GM21825 (cell line): ENCODE measurements around the gene HYAL1.
"Not testable (repeated sequence)": the region's sequence is repeated elsewhere in the genome, so short reads cannot be mapped to it uniquely, and the experiment has no call there.

Experiments used
- ATAC-seq: cut with Tn5 transposase; IDR thresholded peaks from one replicate; pipeline ENCODE4 v1.9.1; 2021; ENCODE audit warnings: mild to moderate bottlenecking, moderate library complexity; ENCODE audit not compliant: unreplicated experiment

HYAL1 gene

GRCh38 chr3:50274371-50275104 lies 28.8 kb downstream of the HYAL1 start:
- no peak for ATAC-seq

DNA sequence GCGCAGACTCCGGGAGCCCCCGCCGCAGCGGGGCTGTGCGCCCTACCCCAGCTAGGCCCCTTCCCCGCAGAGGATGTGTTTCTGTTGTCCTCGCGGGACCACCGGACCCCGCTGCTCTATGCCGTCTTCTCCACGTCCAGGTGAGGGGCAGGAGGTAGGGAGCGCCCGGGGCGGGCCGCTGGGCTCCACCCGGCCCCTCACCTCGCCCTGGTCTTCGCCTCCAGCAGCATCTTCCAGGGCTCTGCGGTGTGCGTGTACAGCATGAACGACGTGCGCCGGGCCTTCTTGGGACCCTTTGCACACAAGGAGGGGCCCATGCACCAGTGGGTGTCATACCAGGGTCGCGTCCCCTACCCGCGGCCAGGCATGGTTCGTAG lies 29.7 kb downstream of the HYAL1 start:
- no peak for ATAC-seq

DNA sequence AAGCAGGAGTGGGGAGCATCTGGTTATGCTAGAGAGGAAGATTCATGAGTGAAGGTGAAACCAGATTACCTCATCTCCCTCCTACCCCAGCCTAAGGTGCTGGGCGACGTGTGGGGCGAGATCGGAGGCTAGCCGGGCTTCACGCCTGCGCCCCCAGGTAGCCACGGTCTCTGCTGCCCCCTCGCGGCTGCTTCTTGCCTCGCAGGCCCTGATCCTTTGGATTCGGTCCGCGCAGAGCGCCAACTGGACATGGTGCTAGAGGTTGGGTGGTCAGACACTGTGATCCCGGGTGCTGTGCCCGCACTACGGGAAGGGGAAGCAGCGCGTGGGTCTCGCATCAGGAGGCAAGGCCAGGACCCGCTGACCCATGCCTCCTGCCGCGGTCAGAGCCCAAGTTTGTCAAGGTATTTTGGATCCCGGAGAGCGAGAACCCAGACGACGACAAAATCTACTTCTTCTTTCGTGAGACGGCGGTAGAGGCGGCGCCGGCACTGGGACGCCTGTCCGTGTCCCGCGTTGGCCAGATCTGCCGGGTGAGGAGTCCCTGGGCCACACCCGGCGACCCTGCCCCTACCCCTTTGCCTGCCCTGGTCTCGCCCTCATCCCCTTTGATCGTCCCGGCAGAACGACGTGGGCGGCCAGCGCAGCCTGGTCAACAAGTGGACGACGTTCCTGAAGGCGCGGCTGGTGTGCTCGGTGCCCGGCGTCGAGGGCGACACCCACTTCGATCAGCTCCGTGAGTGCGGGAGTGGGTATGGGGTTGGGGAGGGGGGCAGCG lies 30.3 kb downstream of the HYAL1 start:
- peak; percentile 73 for ATAC-seq

DNA sequence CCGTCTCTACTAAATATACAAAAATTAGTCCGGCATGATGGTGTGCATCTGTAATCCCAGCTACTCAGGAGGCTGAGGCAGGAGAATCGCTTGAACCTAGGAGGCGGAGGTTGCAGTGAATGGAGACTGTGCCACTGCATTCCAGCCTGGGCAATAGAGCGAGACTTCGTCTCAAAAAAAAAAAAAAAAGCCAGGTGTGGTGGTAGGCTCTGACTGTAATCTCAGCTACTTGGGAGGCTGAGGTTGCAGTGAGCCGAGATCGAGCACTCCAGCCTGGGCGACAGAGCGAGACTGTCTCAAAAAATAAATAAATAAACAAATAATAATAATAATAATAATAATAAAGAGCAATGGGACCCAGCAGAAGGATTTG lies 30.9 kb downstream of the HYAL1 start:
- ATAC-seq, result not testable (repeated sequence)

DNA sequence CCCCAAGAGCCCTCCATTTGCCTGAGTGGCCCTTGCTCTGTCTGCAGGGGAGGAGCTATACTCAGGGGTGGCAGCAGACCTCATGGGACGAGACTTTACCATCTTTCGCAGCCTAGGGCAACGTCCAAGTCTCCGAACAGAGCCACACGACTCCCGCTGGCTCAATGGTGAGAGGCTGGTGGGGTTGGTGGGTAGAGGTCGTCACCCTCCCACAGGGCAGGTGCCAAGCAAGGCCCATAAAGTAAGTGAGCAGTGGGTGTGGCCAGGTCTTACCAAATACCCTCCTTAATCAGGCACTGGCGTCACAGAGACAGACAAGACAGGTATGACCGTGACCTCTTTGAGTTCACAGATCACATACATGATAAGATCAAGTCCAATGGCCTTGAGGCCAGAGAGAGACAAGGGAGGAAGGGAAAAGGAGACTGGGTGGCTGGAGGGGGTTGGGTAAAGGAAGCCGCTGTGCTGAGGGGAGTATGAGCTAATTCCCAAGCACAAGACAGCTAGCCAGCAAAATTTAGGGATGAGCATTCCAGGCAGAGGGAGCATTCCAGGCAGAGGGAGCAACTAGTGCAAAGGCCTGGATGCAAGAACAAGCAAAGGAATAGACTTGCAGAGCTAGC lies 31.9 kb downstream of the HYAL1 start:
- no peak for ATAC-seq

DNA sequence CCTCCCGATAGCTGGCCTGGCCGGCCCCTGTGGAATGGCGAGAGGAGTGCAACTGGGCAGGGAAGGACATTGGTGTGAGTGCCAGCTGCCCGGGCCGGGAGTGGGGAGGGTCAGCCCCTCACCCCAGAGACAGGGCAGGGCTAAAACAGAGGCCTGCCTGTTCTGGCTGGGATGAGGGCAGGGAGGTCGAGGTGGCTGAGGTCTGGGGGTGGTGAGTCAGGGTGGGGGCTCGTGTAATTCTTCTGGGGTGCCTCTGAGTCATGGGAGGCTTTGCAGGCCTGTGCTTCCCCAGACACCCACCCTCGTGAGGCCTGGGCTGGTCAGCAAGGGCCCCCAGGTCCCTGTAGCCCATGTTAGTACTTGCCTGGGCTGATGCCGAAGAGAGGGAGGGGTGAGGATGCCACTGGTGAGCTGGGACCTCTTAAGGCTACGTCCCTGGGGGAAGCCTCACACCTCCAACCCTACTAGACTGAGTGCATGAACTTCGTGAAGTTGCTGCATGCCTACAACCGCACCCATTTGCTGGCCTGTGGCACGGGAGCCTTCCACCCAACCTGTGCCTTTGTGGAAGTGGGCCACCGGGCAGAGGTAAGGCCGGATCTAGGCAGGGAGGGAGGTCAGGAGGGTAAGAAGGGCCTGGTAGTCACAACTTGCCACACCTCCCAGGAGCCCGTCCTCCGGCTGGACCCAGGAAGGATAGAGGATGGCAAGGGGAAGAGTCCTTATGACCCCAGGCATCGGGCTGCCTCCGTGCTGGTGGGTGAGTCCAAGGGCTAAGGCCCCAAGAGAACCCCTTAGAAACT lies 32.8 kb downstream of the HYAL1 start:
- no peak for ATAC-seq

- no peak for ATAC-seq
These were observed 33.4 kb downstream of the HYAL1 start for GRCh38 chr3:50269977-50270413.

DNA sequence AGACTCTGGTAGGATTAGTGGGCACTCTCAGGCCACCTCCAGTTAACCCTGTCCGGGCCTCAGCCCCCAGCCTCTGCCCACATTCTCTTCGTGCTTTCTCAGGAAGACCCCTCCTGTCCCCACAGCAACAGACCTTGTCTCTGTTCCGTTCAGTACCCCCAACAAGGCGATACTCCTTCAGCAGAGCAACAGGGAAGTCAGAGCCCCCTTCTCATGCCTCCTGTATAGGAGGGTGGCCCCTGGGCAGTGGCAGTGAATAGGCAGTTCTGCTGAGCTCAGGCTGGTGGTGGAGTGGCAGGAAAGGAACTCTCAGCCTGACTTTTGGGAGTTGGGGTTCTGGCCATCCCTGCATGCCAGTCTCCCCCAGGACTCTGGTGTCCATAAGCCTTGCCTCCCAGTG lies 33.9 kb downstream of the HYAL1 start:
- ATAC-seq, result no peak

DNA sequence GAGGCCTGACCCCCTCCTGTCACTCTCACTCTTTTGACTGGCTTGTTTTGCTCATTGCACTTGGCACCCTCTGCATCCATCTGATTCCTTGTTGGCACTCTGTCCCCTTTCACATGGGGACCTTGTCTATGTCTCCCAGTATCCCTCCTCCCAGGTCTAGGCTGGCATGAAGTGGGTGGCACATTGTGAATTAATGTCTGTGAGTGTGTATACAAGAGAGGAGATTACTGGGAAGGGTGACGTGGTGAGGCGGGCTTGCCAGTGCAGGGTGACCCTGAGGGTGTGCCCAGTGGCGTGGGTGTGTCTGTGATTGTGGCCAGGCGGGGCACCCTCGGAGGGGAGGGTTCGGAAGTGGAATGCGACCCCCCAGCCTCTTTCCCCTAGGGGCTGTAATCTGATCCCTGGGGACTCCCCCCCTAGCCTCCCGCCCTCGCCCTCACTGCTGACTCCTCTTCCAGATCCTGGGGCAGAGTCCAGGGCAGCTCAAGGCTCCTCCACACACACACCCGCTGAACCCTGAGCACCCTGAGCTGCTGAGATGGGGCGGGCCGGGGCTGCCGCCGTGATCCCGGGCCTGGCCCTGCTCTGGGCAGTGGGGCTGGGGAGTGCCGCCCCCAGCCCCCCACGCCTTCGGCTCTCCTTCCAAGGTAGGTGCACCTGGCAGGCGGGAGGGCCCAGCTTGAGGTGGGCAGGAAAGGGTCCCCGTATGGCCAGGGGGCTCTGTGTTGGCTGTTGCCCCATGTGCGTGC lies 34.5 kb downstream of the HYAL1 start, which contains the start of gene SEMA3B:
Gene SEMA3B (plus strand): TSS at position 445 of the 749 bp plus-strand sequence. CDS start 94 bp downstream, at position 539.
- ATAC-seq, result no peak

DNA sequence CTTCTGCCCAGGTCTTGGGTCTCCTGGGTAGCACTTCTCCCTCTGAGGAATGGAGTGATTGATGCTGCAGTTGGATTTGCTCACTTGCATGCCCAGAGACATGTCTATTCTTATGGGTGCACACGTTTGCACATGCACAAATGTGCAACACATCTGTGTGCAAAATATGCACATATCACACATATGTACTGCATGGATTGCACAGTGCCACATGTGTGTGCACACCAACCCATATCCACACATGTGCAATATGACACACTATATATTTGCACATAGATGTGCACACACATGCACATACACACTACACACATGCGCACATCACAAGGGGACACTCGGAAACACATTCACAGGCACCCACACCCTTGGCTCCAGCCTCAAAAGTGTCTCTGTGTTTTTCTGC lies 35.1 kb downstream of the HYAL1 start:
- no peak for ATAC-seq

DNA sequence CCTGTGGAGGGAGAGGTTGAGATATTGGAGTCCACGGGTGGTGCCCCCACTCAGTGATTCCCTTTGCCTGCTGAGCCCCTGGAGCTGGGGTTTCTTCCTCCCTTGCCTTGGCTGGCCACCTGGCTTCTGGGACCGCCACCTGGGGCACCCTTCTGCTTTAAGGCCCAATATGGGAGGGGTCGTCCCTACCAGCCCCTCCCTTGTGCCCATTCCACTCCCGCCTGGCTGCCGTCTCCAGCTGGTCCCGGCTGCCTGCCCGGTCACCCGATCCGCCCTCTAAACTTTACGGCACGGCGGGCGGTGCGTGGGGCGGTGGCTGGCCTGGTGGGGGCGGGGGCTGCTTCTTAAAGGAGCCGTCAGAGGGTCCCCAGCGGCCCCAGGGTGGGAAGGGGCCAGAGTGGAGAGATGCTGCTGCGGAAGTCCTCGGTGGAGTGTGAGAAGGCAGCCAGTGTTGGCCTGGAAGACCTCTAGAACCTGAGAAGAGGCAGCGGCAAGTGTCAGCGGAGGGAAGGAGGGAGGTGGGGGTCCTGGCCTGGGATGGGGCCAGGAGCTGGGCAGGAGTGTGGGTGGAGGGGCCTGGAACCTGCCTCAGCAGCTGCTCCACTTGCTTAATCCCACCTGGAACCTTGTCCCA lies 36.0 kb downstream of the HYAL1 start:
- ATAC-seq, result no peak

- no peak for ATAC-seq
These were observed 36.5 kb downstream of the HYAL1 start for GRCh38 chr3:50266836-50267235.

GRCh38 chr3:50266017-50266416 lies 37.4 kb downstream of the HYAL1 start:
- ATAC-seq, result no peak

GRCh38 chr3:50265571-50265970 lies 37.8 kb downstream of the HYAL1 start:
- no peak for ATAC-seq

DNA sequence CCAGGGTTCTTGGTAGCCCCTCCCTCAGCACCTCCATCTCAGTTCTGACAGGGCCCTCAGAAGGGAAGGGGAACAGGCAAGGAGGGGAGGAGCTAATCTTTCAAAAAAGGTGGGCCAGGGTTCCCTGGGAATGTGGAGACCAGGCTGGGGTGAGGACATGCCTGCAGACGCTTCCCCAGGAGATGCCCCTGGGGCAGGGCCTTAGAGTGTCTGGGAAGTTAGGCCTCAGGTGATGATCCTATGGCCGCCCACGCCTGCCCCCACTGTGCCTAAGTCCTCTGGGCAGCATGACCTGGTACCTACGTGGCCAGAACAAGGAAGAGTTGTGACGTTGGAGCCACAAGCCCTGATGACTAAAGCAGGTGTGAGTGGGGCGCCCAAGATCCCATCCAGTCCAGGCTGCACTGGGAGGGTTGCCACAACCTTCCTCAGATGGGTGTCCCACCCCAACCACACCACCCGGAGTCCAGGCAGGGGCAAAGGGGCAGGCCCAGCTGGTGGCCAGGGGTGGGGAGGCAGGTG lies 38.3 kb downstream of the HYAL1 start:
- no peak for ATAC-seq

DNA sequence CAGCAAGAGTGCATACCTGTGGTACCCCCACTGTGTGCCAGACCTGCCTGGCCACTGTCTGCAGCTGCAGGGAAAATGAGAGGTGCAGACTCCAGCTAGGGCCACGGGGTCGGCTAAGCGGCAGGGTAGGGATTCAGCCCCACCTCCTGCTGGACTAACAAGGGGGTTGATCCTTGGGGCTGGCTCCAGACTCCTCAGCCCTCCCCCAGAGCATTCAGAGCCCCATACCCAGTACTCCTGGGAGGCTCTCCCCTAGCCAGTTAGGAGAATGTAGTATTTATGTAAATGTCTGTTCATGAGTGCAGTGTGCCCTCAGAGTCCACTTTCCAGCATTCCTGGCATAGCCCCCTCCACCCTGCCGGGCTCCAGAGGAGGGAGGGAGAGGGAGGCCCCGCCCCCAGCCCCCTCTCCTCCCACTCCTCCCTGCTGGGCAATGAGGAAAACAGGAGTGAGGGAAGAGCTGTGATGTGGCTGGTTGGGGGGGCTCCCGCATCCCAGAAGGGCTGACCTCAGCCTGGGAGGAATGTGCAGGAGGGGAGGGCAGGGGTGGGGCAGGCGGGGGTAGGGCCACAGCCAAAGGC lies 38.9 kb downstream of the HYAL1 start:
- no peak for ATAC-seq

GRCh38 chr3:50263478-50264382 lies 39.6 kb downstream of the HYAL1 start:
- no peak for ATAC-seq

DNA sequence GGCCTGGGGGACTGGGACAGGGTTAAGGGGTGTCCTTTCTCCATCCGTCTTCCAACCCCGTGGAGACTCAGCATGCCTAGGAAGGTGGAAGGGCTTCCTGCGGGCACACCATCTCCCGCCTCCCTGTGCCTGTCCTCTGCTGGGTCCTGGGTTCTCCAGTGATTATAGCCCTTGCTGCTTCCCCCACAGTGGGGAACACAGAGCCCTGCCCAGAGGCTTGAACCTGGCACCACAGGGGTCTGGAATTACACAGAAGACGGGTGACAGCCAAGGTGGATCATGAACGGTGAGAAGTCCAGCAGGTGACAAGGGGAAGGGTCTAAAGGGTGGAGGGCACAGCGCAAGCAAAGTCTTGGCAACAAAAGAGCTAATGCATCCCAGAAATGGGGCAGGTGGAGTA lies 40.6 kb downstream of the HYAL1 start:
- no peak for ATAC-seq
